Measurements from ENCODE around the gene MDM2.
"Not testable (repeated sequence)": the region's sequence is repeated elsewhere in the genome, so short reads cannot be mapped to it uniquely, and the experiment has no call there.

Gene MDM2

GRCh38 chr12:68812553-68813241 is 4.7 kb downstream of the MDM2 start:
- Histone ChIP-seq H3K36me3 (ENCODE audit: control insufficient read depth, insufficient read depth, low read length) (peaks cover 5% of the 10 kb centered on the region), H3K9ac (ENCODE audit: low read length) (no peak overlapping the region), H3K4me3 (ENCODE audit: low read length) (no peak overlapping the region), H3K27me3 (ENCODE audit: control insufficient read depth, insufficient read depth, low read length) (no peaks in the 10 kb centered on the region), H3K27ac (ENCODE audit: low read depth, low read length) (no peak overlapping the region), H3K4me1 (ENCODE audit: control insufficient read depth, insufficient read depth, low read length) (peaks cover 5% of the 10 kb centered on the region)

DNA sequence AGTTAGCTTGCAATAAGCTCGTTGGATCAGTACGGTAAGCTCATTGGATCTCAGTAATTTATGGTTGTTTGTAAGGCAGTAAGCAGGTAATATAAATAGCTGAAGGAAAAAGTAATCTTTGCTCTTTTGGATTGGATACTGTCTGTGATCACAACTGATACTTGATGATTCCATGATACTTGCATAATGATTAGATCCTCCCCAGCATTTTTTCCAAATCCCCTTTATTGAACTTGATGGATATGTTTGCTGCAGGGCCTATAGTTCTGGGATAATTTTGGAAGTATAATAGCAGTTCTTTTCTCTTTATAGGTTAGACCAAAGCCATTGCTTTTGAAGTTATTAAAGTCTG is 5.2 kb downstream of the MDM2 start:
- H3K4me1 ChIP-seq (ENCODE audit: control insufficient read depth, insufficient read depth, low read length), result peaks cover 5% of the 10 kb centered on the region
- no peak overlapping the region for H3K9ac ChIP-seq (ENCODE audit: low read length)
- H3K4me3 ChIP-seq (ENCODE audit: low read length), result no peak overlapping the region
- no peak overlapping the region for H3K27ac ChIP-seq (ENCODE audit: low read depth, low read length)
- H3K36me3 ChIP-seq (ENCODE audit: control insufficient read depth, insufficient read depth, low read length), result peaks cover 5% of the 10 kb centered on the region
- H3K27me3 ChIP-seq (ENCODE audit: control insufficient read depth, insufficient read depth, low read length), result no peaks in the 10 kb centered on the region

DNA sequence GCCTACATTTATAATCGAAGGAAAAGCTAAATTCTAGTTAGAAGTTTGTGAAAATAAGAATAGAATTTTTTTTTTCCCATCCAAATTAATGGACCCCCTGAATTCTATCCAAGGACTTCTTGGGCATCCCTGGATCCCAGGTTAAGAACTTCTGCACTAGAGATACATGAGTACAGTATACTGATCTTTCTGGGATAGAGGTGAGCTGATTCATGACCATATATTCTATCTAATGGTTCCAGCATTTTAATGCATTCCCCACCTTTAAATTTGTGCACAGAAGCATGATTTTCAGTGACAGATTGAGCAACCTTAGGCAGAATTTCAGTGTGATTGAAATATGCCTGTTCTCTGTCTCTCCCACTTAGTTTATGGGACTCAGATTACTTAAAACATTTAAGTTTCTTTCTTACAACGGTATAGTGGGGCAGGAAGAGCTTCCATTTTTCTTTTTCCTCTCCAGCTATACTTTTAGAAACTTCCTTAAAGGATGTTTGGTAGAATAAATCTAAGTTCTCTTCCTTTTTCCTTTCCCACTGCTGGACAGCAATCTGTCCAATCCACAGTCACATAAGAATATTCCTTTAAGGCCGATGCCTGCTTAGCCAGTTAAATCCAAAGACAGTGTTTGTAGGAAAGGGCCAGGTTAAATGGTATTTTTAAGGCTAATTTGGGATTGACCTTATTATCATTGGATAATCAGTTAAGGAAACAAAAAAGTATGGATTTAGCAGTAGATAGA is 6.7 kb downstream of the MDM2 start:
- Histone ChIP-seq H3K4me1 (ENCODE audit: control insufficient read depth, insufficient read depth, low read length) (peaks cover 3% of the 10 kb centered on the region), H3K27ac (ENCODE audit: low read depth, low read length) (no peak overlapping the region), H3K9ac (ENCODE audit: low read length) (no peak overlapping the region), H3K36me3 (ENCODE audit: control insufficient read depth, insufficient read depth, low read length) (peaks cover 5% of the 10 kb centered on the region), H3K27me3 (ENCODE audit: control insufficient read depth, insufficient read depth, low read length) (no peaks in the 10 kb centered on the region), H3K4me3 (ENCODE audit: low read length) (no peak overlapping the region)

- no peak overlapping the region for H3K4me3 ChIP-seq (ENCODE audit: low read length)
- H3K36me3 ChIP-seq (ENCODE audit: control insufficient read depth, insufficient read depth, low read length), result peaks cover 7% of the 10 kb centered on the region
- H3K27me3 ChIP-seq (ENCODE audit: control insufficient read depth, insufficient read depth, low read length), result no peaks in the 10 kb centered on the region
- peaks cover 3% of the 10 kb centered on the region for H3K4me1 ChIP-seq (ENCODE audit: control insufficient read depth, insufficient read depth, low read length)
- no peak overlapping the region for H3K9ac ChIP-seq (ENCODE audit: low read length)
- H3K27ac ChIP-seq (ENCODE audit: low read depth, low read length), result no peak overlapping the region
Measured at GRCh38 chr12:68815232-68815927, 7.4 kb downstream of the MDM2 start.

DNA sequence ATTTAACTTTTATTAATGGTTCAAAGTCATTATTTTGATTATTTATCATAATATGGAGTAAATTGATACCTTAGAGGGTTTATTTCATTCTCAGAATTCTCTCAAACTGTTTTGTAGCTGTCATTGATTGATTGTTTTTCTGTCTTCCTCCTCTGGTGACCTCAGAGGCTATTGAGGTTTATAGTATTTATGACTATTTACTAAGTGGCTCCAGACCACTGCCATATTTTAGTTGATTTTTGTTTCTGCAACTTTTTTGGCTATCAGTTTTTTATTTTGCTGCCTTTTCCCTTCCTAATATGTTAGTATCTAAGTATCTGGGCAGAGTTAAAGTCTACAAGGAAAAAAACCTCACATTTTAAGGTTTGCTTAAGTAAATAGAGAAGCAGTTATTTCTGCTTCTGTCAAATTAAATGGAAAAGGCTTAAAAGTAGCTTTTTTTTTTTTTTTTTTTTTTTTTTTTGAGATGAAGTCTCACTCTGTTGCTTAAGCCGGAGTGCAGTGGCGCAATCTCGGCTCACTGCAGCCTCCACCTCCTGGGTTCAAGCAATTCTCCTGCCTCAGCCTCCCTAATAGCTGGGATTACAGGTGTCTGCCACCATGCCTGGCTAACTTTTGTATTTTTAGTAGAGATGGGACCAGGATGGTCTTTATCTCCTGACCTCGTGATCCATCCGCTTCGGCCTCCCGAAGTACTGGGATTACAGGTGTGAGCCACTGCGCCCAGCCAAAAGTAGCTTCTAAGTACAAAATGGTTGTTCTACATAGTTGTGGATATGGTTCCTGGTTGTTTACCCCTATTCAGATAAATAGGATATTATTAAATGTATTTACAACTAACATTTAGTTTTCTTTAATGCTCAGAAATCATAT is 8.2 kb downstream of the MDM2 start:
- Histone ChIP-seq H3K36me3 (ENCODE audit: control insufficient read depth, insufficient read depth, low read length) (peaks cover 7% of the 10 kb centered on the region), H3K27ac (ENCODE audit: low read depth, low read length) (no peak overlapping the region), H3K9ac (ENCODE audit: low read length) (no peak overlapping the region), H3K4me1 (ENCODE audit: control insufficient read depth, insufficient read depth, low read length) (peaks cover 3% of the 10 kb centered on the region), H3K27me3 (ENCODE audit: control insufficient read depth, insufficient read depth, low read length) (no peaks in the 10 kb centered on the region), H3K4me3 (ENCODE audit: low read length) (no peak overlapping the region)

- H3K36me3 ChIP-seq (ENCODE audit: control insufficient read depth, insufficient read depth, low read length); H3K4me1 ChIP-seq (ENCODE audit: control insufficient read depth, insufficient read depth, low read length); H3K27ac ChIP-seq (ENCODE audit: low read depth, low read length); H3K4me3 ChIP-seq (ENCODE audit: low read length); H3K27me3 ChIP-seq (ENCODE audit: control insufficient read depth, insufficient read depth, low read length); H3K9ac ChIP-seq (ENCODE audit: low read length): not testable (repeated sequence)
Measured at GRCh38 chr12:68819481-68819880, 11.5 kb downstream of the MDM2 start.

GRCh38 chr12:68821357-68822188 is 13.6 kb downstream of the MDM2 start:
- Histone ChIP-seq H3K36me3 (ENCODE audit: control insufficient read depth, insufficient read depth, low read length) (peaks cover 13% of the 10 kb centered on the region), H3K4me3 (ENCODE audit: low read length) (no peak overlapping the region), H3K4me1 (ENCODE audit: control insufficient read depth, insufficient read depth, low read length) (no peaks in the 10 kb centered on the region), H3K9ac (ENCODE audit: low read length) (no peak overlapping the region), H3K27ac (ENCODE audit: low read depth, low read length) (no peak overlapping the region), H3K27me3 (ENCODE audit: control insufficient read depth, insufficient read depth, low read length) (no peaks in the 10 kb centered on the region)

DNA sequence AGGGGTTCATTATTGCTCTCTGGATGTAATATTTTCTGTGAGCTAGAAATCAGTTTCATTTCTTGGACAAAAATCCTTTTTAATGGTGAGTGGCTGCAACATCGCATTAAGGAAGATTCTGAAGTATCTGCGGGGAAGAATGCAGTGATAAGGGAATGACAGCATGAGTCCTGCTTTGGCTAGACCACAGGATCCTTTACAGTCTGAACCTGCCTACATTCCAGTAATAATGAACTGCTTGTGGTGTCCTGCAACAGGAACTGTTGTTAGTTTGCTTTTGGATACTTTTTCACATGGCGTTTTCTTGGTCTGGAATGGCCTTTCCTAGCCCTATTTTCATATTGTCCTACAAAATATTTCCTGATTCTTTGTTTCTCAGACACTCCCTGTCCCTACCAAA is 15.7 kb downstream of the MDM2 start:
- no peak overlapping the region for H3K9ac ChIP-seq (ENCODE audit: low read length)
- H3K36me3 ChIP-seq (ENCODE audit: control insufficient read depth, insufficient read depth, low read length), result peaks cover 13% of the 10 kb centered on the region
- H3K4me3 ChIP-seq (ENCODE audit: low read length), result no peak overlapping the region
- H3K4me1 ChIP-seq (ENCODE audit: control insufficient read depth, insufficient read depth, low read length), result no peaks in the 10 kb centered on the region
- no peaks in the 10 kb centered on the region for H3K27me3 ChIP-seq (ENCODE audit: control insufficient read depth, insufficient read depth, low read length)
- no peak overlapping the region for H3K27ac ChIP-seq (ENCODE audit: low read depth, low read length)

- Histone ChIP-seq H3K4me1 (ENCODE audit: control insufficient read depth, insufficient read depth, low read length) (no peaks in the 10 kb centered on the region), H3K27me3 (ENCODE audit: control insufficient read depth, insufficient read depth, low read length) (no peaks in the 10 kb centered on the region), H3K4me3 (ENCODE audit: low read length) (no peak overlapping the region), H3K36me3 (ENCODE audit: control insufficient read depth, insufficient read depth, low read length) (peaks cover 13% of the 10 kb centered on the region), H3K27ac (ENCODE audit: low read depth, low read length) (no peak overlapping the region), H3K9ac (ENCODE audit: low read length) (no peak overlapping the region)
Measured at GRCh38 chr12:68824131-68824530, 16.2 kb downstream of the MDM2 start.

GRCh38 chr12:68824597-68825250 is 16.7 kb downstream of the MDM2 start:
- H3K36me3 ChIP-seq (ENCODE audit: control insufficient read depth, insufficient read depth, low read length), result peaks cover 13% of the 10 kb centered on the region
- no peak overlapping the region for H3K9ac ChIP-seq (ENCODE audit: low read length)
- no peaks in the 10 kb centered on the region for H3K27me3 ChIP-seq (ENCODE audit: control insufficient read depth, insufficient read depth, low read length)
- H3K4me1 ChIP-seq (ENCODE audit: control insufficient read depth, insufficient read depth, low read length), result no peaks in the 10 kb centered on the region
- H3K4me3 ChIP-seq (ENCODE audit: low read length), result no peak overlapping the region
- H3K27ac ChIP-seq (ENCODE audit: low read depth, low read length), result no peak overlapping the region

GRCh38 chr12:68825569-68826217 is 17.7 kb downstream of the MDM2 start:
- H3K27ac ChIP-seq (ENCODE audit: low read depth, low read length), result no peak overlapping the region
- no peaks in the 10 kb centered on the region for H3K4me1 ChIP-seq (ENCODE audit: control insufficient read depth, insufficient read depth, low read length)
- no peak overlapping the region for H3K4me3 ChIP-seq (ENCODE audit: low read length)
- H3K36me3 ChIP-seq (ENCODE audit: control insufficient read depth, insufficient read depth, low read length), result peaks cover 11% of the 10 kb centered on the region
- H3K27me3 ChIP-seq (ENCODE audit: control insufficient read depth, insufficient read depth, low read length), result no peaks in the 10 kb centered on the region
- H3K9ac ChIP-seq (ENCODE audit: low read length), result no peak overlapping the region

Data from rectal smooth muscle tissue (tissue), 1 donor.